ENCODE results near the gene FCN1.

Gene FCN1

DNA sequence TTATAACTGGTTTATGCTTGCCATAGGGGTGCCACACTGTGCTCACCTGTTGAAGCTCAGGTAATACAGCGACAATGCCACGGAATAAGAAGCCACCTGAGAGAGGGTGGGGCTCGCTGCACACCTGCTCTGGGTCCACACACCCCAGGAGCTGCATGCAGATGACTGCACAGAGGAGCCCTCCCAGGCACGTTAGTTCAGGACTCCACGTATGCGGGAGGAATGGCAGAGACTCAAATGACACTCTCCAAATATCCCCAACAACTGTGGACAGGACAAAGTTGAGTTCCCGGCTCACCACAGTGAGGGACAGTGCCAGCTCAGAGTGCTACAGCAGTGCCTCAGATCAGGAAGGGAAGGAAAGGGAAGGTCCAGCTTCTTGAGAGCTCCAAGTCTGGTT, 5.8 kb upstream of the FCN1 start:
- TF ChIP-seq, protein P1, sequence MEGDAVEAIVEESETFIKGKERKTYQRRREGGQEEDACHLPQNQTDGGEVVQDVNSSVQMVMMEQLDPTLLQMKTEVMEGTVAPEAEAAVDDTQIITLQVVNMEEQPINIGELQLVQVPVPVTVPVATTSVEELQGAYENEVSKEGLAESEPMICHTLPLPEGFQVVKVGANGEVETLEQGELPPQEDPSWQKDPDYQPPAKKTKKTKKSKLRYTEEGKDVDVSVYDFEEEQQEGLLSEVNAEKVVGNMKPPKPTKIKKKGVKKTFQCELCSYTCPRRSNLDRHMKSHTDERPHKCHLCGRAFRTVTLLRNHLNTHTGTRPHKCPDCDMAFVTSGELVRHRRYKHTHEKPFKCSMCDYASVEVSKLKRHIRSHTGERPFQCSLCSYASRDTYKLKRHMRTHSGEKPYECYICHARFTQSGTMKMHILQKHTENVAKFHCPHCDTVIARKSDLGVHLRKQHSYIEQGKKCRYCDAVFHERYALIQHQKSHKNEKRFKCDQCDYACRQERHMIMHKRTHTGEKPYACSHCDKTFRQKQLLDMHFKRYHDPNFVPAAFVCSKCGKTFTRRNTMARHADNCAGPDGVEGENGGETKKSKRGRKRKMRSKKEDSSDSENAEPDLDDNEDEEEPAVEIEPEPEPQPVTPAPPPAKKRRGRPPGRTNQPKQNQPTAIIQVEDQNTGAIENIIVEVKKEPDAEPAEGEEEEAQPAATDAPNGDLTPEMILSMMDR (IDR thresholded peaks at IDR 0.05; ENCODE audit: low read depth, low read length, missing control alignments), result no peak
- no peak overlapping the region for H3K4me3 ChIP-seq (ENCODE audit: low read depth, low read length)
- no peak for DNase-seq (ENCODE audit: low read depth)

DNA sequence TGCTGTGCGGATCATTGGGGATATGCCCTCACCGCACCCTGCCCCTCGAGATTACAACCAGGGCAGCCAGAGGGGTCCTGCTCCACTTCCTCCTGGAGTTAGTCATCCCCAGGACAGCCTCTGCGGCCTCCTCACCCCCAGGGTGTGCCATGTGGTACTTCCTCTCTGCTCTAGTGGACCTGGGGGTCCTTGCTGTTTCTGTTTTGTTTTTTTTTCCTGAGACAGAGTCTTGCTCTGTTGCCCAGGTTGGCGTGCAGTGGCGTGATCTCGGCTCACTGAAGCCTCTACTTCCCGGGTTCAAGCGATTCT, 5.2 kb upstream of the FCN1 start:
- TF ChIP-seq, protein P1 (IDR thresholded peaks at IDR 0.05; ENCODE audit: low read depth, low read length, missing control alignments), result no peak
- DNase-seq (ENCODE audit: low read depth), result no peak
- H3K4me3 ChIP-seq (ENCODE audit: low read depth, low read length), result no peak overlapping the region

DNA sequence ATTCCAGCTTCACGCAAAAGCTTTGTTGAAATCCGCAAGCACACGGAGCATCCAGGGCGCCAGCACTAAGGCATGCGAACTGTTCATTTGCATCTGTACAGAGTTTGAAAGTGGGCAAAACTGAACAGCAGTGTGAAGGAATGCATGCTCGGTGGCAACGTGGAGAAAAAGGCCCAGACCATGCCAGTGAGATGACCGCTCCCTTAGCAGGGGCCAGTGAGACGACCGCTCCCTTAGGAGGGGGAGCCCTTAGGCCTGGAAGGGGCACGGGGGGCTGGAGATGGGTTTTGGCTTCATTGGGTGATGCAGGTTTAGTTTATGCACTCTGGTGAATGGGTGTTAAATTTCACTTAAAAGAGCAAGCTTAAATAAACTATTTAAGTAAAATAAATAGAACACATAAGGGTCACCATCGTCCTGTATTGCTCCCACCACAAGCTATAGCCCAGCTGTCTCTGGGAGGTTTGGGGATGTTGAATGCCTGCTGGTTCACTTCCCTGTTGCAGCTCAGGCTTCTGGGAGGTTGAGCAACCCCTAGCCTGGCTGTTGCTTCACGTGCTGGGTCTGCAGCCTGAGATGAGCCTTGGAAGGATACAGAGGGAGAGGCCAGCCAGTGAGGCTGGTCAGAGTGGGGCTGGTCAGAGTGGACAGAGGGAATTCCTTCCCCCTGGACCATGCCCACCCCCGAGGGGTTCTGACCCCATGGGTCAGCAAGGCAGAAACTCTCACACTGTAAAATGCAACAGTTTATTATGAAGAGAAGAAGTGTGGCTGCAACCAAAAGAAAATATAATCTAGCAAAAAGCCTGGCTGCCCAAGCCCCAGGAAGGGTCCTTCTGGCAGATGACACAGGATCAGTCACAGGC, 4.6 kb upstream of the FCN1 start:
- no peak for DNase-seq (ENCODE audit: low read depth)
- H3K4me3 ChIP-seq (ENCODE audit: low read depth, low read length), result no peak overlapping the region

DNA sequence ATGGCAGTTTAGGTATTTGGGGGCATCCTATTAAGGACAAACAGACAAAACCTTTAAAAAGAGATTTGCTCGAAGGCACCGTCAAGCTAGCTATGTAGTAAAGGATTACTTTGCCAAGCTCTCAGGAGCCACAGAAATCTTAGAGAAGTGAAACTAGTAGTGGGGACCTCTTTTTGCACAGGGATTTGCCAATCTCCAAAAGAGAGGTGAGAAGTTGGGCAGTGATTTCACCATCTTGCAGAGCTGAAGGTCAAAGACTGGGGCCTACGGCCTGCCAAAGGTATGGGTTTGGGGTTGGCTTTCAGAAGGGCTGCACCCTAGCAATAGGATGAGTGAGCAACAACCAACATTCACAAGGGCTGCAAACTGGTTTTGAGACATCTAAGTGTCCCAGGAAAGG, 1.6 kb upstream of the FCN1 start:
- no peak overlapping the region for H3K4me3 ChIP-seq (ENCODE audit: low read depth, low read length)
- TF ChIP-seq, protein P1 (IDR thresholded peaks at IDR 0.05; ENCODE audit: low read depth, low read length, missing control alignments), result no peak
- no peak for DNase-seq (ENCODE audit: low read depth)

More for the DNA sequence above, 4.6 kb upstream of the FCN1 start:
- TF ChIP-seq, protein P1 (IDR thresholded peaks at IDR 0.05; ENCODE audit: low read depth, low read length, missing control alignments), result no peak

DNA sequence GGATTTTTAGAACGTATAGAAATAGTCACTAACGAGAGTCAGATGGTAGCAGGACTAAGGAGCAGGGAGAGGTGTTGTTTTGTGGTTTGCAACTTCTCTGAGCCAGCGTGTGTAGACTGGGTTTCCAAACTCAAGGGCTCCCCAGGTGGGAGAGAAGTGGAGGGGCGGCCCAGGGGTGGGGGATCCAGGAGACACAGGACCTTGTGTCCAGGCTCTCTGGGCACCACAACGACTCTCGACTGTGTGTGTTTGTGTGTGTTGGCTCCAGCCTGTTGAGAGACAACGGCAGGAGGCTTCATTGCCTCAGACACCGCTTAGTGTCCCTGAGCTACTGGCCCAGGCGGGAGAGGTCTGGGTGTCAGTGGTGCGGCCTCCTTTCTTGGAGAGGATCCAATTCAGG, 934 bp upstream of the FCN1 start:
- no peak overlapping the region for H3K4me3 ChIP-seq (ENCODE audit: low read depth, low read length)
- TF ChIP-seq, protein P1 (IDR thresholded peaks at IDR 0.05; ENCODE audit: low read depth, low read length, missing control alignments), result no peak
- DNase-seq (ENCODE audit: low read depth), result no peak

DNA sequence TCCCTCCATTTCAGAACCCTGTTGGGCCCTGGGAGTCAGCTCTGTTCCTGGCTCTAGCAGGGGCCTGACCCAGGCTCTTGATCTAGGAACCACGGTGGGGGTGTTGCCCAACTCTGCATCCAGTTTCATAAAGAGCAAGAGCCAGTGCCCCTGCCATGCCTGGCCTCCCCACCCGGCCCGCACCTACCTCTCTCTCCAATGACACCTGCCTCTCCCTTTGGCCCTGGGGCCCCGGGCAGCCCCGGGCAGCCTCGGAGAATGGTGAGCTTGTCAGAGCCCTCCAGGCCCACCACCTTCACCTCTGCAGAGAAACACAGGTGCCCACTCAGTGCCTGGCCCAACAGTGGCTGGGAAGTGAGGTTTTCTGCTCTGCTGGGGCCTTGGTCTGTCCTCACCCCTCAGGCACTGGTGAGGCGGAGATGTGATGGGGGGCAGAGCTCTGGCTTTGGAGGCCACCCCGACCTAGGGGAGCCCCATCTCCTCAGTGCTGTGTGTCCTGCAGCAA, 1.5 kb downstream of the FCN1 start:
- TF ChIP-seq, protein P1 (IDR thresholded peaks at IDR 0.05; ENCODE audit: low read depth, low read length, missing control alignments), result no peak
- no peak for DNase-seq (ENCODE audit: low read depth)
- no peak overlapping the region for H3K4me3 ChIP-seq (ENCODE audit: low read depth, low read length)

All from GM12864 (cell line).